Activated CD8-positive, alpha-beta memory T cell treated with anti-CD3 and anti-CD28 coated beads, Interleukin-2, amount 50 U/mL, for 1 hour (primary cell): ENCODE results near the gene SMIM9.

ENCODE experiments used
- DNase-seq: peaks from one replicate; pipeline ENCODE4 v3.0.0-alpha.2; 2020; ENCODE audit errors: extremely low read depth

The SMIM9 gene

DNA sequence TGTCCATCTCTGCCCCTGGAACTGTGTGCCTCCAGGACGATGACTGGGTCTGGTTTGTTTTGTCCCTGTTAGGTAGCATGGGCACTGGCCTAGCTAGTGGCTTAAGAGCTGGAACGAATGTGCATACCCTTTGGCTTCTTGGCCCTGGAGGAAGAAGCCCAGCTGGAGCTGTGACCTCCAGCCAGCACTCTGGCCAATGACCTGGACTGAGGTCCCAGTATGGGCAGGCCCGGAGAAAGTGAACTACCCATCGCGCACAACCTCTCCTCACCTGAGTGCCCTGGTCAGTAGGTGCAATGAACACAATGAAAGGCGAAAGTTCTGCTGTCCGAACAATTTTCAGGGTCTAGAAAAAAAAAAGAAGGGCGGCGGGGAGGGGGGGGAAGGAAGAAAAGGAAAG, 53.5 kb downstream of the SMIM9 start:
- no peak for DNase-seq

DNA sequence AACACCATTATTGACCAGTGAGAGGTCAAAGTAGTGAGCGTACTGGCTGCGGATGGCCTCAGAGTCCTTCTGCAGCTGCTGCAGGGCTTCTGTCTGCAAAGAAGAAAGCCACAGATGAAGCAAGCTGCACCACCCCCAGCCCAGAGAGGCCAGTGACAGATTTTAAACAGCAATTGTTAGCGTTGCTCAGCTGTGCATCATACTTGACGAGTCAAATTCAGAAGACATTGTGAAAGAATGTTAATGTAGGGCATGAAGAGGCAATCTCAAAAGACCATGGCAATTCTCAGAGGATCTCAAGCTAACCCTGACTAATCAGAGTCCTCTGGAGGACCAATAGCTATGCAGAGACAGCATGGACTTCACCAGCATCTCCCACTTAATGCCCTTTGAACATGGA, 55.2 kb downstream of the SMIM9 start:
- DNase-seq: no peak

DNA sequence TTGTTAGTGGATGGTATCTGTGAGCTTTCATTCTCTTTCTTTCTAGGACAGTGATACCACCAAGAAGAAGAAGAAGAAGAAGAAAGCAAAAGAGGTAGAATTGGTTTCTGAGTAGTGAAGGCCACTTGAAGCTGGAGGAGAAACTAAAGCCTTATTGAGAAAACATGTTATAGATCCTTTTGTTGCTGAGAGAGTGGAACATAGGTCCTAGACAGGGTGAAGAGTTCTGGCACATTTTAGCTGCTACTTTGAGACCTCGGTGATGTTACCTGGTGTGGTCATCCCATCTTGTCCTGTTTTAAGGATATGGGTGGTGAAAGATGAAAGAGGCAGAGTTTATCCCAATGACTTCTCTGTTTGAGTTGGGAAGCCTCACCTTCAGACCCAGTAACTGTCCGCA, 57.7 kb downstream of the SMIM9 start:
- no peak for DNase-seq

DNA sequence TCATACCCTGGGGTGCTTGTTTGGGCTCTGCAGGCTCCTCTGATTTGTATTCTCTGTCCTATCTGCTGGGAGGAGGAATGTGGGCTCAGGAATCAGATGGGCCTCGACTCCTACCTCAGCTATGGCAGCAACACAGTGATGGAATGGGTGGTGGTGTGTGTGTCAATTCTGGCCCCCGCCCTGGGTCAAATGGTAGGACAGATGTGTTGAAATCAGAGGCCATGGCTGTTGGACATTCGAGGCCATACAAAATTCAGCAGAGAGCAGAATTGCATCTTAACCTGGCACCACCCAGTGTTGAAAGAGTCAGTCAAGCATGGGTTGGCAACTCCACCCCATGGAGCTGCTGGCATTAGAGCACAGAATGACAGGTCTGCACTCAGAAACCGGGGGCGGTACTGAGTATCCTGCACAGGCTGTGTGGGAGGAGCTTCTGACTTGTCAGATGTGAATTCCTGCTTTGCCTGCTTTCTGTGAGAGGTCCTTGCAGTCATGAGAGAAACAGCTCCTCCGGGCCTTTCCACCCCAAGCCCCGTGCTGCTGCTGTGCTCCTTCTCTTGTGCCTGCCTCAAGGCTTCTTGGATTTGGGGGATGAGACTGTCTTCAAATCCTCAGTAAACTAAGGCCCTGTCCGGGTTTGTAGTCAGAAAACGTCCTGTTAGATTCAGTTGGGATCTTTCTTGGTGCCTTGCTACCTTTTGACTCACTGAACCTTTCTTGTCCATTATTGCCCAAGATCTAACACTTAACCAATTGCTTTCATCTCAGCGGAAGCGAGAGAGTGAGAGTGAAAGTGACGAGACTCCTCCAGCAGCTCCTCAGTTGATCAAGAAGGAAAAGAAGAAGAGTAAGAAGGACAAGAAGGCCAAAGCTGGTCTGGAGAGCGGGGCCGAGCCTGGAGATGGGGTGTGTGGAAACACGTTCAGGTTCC, 58.8 kb downstream of the SMIM9 start:
- DNase-seq: no peak

DNA sequence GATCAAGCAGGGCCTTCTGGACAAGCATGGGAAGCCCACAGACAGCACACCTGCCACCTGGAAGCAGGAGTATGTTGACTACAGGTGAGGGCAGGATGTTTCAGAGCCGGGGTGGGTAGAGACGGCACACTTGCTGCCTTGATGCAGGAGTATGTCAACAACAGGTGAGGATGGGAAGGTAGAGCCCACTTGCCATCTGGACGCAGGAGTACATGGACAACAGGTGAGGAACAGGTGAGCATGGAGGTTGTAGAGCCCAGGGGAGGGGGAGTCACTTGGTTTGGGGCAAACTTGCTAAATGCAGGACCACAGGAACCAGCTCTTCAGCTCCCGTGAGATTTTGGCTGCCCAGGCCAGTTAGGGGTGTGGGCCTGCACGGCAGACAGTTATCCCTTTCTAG, 59.8 kb downstream of the SMIM9 start:
- no peak for DNase-seq
